Activated gamma-delta T cell treated with Interleukin-2 at 50 U/mL for 16 hours (primary cell): ENCODE results near the gene CCSER1.
"Not testable (repeated sequence)": the region's sequence is repeated elsewhere in the genome, so short reads cannot be mapped to it uniquely, and the experiment has no call there.

Source experiments
- DNase-seq: peaks from one replicate; pipeline ENCODE4 v3.0.0-alpha.2; 2020

Gene CCSER1

DNA sequence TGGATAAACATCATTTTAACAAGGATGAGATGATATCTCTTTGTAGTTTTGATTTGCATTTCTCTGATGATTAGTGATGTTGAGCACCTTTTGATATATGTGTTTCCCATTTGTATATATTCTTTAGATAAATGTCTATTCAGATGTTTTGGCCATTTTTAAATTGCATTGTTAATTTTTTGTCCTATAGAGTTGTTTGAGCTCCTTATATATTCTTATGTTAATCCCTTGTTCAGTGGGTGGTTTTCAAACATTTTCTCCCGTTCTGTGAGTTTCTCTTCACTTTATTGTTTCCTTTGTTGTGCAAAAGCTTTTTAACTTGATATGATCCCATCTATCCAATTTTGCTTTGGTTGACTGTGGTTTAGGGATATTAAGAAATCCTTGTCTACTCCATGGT, 606.0 kb downstream of the CCSER1 start:
- DNase-seq: no peak

DNA sequence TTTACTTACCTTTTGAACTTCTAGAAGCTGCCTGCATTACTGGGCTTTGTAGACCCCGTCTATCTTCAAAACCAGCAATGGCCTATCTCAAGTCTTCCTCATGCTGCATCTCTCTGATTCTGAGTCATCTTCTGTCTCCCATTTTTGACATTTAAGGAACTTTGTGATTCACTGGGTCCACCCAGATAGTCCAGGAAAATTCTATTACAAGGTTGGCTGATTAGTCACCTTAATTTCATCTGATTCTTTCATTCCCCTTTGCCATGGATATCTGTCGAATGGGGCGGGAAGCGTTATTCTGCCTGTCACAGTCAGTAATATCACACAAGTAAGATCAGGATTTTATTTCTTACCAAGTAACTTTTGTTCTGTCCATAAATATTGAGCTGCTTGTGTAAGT, 618.0 kb downstream of the CCSER1 start:
- no peak for DNase-seq

DNA sequence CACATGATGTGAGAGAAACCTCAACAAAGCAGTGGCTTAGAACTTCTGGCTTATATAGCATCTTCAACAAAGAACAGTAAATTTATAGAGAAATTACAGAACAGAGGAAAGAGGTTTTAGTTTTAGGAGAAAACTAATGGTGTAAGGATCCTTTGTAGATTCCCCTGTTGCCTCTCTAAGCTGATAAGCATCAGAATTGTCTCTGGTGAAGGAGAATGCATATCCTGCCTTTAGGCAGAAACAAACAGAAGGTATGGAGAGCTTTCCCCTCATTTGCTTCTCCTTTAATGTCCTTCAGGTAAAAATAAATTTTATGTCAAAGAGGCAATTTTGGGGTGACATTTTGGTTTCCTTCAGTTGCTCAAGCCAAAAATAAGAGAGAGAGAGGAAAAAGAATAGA, 625.9 kb downstream of the CCSER1 start:
- no peak for DNase-seq

DNA sequence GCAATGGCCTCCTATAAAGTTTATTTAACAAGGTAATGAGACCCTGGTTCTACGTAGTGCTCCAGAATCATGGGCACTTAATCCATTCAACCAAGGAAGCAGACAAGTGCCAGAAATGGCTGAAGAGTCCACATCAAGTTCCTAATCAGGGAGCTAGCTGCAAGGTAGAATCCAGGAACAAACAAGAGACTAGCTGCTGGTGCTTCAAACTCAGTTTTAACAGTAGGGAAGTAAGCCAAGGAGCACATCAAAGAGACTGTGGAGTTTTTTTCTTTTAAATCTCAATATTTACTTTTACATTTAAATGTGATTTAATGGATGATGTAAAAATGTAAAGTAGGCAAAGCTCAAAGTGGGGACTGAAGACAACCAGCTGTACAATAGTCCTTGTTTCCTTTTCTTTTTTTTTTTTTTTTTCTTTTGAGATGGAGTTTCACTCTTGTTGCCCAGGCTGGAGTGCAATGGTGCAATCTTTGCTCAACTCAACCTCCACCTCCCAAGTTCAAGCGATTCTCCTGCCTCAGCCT, 630.4 kb downstream of the CCSER1 start:
- no peak for DNase-seq

DNA sequence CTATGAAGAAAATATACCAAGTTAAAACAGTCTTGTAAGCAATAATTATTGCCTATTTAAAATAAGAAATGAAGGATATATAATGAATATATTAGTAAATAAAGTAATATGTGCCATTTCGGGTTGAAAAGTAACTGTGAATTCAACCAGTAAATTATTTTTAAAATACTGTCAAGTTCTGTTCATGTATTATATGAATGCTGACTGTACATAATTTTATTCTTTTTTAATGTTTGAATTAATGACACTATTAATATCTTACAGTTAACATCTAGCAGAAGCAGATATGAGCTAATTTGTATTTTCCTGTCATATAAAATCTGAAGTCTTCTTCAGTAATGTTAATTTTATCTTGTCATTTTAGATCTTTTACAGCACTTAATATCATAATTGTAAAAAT, 632.9 kb downstream of the CCSER1 start:
- no peak for DNase-seq

DNA sequence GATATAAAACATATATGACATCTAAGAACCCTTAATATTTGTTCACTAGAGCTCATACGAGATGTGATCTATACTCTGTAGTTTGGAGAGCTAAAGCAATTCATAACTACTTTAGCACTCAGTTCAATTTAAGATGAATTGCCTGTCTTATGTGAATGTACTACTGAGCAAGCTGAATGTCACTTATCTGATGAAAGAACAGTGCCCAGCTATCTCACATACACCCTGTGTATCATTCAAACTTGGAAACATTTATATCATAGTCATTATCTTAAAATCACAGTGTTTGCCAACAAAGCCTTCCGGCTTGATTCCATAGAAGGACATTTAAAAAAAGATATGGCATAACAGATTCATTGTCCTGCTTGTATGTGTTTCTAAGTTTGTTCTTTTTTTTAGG, 639.6 kb downstream of the CCSER1 start:
- DNase-seq: no peak

DNA sequence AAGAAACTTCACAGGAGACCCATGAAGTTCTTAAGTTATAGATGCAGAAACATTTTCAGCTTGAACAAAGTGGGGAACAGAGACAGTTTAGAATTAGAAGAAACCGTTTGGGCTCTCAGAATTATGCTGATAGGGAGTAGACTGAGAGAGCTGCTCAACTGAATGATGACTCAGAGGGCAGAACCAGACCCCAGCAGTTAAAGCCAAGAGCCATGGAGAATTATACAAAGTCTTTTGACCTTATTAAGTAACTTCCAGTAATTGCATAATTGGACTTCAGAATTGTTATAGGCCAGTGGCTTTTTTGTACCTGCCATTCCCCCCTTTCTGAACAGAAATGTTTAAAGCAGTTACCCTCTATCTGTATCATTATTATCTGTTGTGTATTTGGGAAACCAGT, 642.1 kb downstream of the CCSER1 start:
- DNase-seq: no peak

DNA sequence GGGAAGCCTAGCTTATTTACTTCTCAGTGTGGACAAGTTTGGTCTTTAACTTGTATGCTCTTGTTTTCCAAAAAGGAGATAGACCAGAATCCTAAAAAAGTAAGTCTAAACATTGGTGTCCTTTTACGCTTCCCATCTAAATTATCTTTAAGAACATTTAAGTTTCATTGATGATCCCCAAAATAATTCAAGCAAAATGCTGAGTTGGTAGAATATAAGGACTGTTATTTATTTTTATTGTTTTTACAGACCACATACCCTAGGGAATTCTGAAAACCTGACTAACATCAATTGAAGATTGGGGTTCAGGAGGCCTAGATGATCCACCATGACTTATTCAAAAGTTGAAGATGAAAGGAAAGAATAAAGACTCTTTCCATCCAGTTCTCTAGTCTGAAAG, 653.0 kb downstream of the CCSER1 start:
- no peak for DNase-seq

DNA sequence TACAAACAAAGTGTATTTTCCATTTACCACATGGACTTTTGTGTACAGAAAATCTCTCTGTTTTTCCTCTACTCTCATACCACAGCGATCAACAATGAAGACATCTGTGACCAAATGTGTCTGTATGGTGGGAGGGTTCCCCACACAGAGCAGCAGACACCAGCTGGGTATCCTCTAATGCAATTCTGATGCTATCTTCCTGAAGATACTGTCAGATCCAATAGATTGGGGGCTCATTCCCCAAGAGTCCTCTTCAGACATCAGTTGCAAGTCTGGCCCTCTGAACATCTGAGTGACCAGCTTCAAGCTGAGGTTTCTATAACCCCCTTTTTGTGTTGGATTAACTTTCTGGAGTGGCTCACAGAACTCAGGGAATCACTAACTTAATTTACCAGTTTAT, 659.4 kb downstream of the CCSER1 start:
- no peak for DNase-seq

DNA sequence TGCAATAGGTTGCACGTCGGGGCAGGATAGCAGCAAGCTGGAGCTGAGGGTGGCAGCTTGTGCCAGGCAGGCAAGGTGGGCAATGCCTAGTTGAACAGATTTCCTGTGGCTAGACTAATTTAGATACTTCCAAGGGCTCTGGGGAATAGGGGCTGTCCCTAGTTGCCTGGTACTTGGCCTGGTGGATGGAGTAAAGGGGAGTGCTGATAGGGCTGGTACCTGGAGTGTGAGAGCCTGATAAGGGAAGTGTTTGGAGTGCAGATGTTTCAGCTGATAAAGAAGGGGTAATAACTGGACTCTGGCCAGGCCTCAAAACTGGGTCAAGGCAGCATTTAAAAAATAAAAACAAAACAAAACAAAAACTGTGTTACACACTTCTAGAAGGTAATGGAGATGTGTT, 665.5 kb downstream of the CCSER1 start:
- no peak for DNase-seq

DNA sequence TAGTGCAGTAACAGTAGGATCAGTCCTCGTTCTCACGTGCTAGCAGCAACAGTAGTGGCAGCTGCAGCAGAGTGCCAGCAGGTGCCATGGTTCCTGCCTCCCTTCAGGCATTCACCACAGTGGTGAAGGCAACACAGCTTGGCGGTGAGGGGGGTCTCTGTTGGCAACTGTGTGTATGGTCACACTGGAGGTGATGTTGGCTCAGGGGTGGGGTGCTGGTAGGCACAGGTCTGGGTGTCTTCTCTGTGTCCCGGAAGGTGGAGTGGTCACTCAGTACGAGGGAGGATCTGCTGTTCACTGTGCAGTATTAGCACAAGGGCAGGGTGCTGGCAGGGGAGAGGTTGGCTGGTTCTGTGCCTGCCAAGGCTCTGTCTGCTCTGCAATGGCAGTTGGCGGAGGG, 671.8 kb downstream of the CCSER1 start:
- no peak for DNase-seq

DNA sequence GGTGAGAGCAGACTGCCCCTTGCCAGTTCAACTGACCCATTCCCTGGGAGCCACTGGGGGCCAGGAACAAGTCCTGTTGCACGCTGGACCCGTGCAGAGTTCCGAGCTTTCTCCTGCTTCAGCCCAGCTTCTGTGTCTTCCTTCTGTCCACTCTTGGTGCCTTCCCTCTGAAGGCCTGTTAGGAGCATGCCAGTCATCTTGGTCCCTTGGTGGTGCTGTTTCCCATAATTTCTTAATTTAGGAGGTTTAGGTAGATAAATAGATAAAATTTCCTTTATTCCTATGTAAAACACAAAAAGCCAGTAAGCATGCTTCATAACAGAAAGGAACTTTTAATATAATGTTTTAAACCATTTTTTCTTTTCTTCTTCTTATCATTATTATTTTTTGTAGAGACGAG, 672.7 kb downstream of the CCSER1 start:
- DNase-seq: no peak

DNA sequence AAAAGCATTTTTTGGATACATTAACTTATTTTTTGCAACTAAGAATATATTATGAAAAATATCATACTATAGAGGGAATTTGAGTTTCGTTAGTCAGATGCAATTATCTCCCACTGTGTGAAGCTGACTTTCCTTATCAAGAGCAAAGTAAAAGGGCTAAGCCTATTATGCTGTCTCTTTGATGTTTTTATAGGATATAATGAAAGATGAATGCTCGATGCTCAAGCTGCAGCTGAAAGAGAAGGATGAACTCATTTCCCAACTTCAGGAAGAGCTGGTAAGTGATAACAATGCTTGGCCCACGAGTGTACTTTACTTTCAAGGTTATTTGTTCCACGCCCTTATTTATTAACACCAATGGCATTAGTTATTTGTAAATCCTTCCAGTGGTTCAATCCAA, 688.4 kb downstream of the CCSER1 start:
- no peak for DNase-seq

DNA sequence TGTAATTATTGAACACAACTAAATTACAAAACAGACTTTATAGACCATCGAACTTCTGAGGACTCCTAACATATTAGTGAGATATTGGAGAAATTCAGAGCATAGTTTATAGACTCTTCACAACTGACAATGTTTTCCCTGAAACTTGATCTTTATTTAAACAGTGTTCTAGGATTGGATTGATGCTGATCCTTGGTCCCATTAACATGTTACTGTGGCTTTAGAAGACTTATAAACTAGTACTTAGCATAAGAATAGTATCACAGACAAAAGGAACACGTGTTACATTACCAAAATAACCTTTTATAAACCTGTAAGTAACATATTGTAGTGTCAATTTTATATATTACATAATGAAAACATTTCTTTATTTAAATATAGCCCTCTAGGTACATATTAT, 689.6 kb downstream of the CCSER1 start:
- DNase-seq: no peak

DNA sequence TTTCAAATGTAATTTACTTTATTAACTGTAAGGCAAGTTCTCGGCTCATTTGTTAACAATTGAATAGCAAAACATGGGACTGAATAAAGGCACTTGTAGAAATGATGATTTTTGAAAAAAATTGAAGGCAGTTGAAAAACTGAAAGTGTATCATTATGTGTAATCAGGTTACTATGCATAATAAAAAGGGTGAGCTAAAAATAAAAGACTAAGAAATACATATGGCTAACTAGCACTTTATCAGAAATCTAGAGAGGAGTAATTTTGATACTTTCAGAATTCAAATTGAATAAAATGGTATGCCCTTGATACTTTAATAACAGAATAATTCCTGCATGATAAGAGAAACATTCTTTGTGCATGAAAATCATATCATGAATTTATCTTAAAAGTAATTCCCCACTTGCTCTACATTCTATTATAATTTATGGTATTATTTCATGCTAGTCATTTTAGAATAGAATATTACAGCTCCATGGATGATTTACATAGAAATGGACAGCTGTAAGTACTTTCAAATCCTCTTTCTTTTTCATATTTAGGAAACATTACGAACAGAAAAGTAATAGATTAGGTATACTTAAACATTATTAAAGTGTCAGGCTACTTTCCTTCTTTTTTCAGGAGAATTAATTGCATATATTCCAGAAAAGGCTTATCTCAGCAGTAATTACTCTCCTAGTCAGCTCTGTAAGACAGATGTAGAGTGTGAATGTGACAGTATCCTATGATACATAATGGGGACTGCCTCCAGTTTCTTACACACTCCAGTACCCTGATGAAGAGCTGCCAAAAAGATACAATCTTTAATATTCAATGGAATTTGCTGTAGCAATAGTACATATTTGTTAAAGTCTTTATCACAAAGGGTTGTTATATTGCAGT, 697.3 kb downstream of the CCSER1 start:
- no peak for DNase-seq

DNA sequence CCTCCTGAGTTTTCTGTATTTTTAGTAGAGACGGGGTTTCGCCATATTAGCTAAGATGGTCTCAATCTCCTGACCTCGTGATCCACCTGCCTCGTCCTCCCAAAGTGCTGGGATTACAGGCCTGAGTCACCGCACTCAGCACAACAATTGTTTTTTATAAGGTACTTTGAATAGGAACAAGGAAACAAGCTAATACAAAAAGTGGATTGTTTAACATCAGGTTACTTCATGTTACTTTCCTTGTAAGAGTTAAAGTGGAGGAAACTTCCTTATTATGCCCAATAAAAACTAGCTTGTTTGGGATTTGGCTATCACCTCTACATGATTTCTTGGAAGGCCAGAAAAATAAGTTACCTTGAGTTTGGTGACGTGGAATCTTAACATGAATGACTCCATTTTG, 698.7 kb downstream of the CCSER1 start:
- DNase-seq: no peak

DNA sequence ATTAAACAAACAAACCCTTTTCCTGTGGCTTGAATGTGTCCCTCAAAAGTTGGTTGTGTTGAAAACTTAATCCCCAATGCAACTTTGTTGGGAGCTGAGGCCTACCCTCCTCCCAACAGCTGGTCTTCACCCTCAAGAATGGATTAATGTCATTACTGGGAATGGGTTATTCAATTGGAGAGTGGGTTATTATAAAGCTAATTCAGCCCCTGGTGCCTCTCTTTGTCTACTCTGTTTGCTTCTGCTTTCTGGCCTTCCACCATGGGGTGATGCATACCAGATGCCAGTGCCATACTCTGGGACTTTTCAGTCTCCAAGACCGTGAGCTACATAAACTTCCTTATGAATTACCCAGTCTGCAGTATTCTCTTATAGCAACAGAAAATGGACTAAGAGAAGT, 706.5 kb downstream of the CCSER1 start:
- no peak for DNase-seq

DNA sequence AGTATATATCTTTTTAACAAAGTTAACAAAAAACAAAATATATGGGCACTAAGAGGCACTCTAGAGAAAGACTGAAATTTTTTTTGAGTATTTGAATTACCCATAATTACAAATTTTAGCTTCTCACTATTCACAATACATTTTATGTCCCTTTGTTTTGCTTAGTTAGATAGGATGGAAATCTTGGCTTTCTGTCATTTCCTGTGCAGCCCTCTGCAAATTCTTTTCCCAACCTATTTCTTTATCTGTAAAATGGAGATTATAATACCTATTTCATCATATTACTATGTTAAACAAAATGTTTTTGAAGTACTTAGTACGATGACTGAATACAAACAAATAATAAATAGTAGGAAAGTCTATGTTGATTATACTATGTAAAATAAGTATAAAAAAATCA, 710.0 kb downstream of the CCSER1 start:
- DNase-seq: no peak

DNA sequence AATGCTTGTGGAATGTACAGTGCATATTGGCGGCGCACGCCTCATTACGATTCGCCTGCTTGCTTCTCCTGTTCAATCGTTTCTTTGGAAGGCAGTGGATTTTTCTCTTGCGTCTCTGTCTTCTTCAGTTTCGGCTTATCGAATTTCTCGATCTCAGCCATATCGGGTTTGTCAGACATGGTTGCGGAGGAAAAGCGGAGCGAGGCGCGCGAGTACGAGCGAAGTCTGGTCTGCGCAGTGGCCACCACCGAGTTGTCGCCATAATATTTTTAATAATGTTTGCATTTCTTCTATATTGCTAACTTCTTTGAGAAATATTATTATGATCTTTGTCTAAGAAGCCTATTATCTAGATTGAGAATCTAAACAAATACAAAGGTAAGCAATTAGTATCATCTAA, 711.7 kb downstream of the CCSER1 start:
- DNase-seq: not testable (repeated sequence)

DNA sequence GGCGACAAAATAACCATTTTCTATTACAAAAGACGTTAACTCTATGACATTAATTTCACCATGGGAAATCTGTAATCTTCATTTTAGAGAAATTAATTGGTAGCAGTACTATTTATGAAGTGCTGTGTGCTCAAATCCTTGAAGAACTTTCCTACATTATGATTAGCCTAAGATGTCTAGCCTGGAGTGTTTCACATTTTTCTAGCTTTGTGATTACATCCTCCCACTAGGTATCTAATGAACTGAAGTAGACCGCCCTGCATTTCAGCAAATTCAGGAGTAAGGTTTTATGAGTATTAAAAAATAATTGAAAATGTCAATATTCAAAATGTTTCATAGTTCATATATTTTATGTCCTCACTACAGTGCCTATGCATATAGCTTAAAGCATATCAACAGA, 713.1 kb downstream of the CCSER1 start:
- no peak for DNase-seq

DNA sequence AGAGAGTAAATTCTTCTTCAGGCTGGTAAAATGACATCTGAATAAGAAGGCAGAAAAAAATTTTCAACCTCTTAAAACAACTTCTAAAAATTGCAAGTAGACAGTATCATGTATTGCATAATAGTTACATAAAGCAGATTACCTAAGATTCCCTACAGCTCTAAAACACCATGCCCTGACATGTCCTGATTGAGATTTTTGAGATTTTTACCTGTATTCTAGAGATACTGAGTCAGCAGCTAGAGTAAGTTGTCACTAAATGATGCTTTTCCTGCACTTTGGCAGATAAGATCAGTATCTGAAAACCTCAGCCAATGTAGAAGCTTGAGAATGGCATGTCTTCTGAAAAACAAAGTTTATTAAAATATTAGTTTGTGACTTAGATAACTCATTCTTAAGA, 713.6 kb downstream of the CCSER1 start:
- no peak for DNase-seq

DNA sequence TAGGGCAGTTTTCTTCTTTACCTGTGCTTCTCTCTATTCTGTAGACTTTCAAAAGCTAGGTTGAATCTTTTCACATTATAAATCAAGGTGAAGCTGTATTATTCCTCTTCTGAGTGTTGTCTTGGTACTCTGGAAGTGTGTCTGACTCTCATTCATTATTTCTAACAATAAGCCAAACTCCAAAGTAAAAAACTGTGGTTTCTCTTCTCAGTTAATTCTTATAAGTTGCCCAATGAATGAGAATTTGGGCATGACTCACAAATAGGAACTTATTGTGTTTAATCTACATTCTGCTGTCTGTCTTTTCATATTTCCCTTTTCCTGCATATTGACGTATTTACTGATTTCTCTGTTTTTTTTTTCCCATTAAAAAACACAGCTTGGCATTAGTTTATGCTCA, 714.5 kb downstream of the CCSER1 start:
- DNase-seq: no peak

DNA sequence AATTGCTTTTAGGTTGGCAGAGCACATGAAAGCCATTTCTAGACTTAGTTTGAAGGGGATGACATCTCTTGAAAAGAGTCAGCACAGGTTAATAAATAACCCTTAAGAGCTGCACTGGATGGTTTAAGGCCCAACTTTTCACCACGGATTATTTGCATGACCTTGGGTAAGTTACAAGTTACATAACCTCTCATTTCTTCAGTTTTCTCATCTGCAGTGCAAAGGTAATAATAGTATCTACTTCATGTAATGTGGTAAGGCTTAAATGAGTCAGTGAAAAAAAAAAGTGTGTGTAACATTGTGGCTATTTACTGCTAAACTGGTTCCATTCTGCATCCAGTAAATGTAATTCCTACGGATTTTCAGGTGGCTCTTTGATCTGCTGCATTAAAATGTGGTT, 715.8 kb downstream of the CCSER1 start:
- DNase-seq: no peak

DNA sequence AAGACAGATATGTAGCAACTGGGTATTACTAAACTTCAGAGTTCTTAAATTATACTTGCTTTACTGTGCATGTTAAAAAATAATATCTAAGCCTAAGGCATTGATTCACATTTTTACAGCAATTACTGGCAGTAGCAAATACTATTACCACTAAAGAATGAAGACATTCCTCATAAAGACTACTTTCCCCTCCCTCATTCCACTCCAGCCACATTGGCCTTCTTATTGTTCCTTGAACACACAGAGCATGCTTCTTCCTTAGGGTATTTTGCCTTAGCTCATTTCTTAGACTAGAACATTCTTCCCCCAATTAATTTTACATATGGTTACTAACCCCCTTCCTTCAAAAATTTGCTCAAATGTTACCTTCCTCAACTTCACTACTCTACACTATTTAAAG, 717.0 kb downstream of the CCSER1 start:
- no peak for DNase-seq

DNA sequence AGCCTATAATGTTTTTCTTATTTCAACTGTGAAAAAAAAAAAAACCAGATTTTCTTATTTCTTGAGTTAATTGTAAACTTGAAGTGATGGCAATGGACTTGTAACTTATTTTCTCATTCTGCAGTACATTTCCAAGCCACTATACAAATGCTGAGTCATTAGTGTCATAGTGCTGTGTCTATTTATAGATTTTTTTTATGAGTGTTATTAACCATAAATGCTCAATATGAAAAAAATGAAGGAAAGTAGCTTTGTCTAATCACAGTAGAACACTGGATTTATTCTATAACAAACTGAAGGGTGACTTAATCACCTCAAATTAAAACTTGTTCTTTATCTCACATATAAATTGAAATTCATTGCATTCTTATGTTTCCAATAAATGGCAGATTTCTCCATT, 718.6 kb downstream of the CCSER1 start:
- DNase-seq: no peak
